ENCODE results near the gene FERMT2. TPM values are rescaled to one million over a fixed set of nuclear protein-coding genes. Genes with fewer than 3 reads are reported as not detected.

FERMT2 gene
- total and polyA plus RNA-seq, 11 donors: 31.2 to 158 (median 104) TPM

GRCh38 chr14:52906141-52906601 lies 44.7 kb downstream of the FERMT2 start:
- H3K36me3 ChIP-seq: peaks cover 0 to 24% (median 8%) of the 10 kb centered on the region in 9 donors
- H3K27ac ChIP-seq: peak overlapping the region in 7 of 12 donors; percentile 0 to 60 (median 27)
- H3K4me1 ChIP-seq: peaks cover 0 to 62% (median 44%) of the 10 kb centered on the region in 12 donors
- no peaks in the 10 kb centered on the region for H3K27me3 ChIP-seq
- TF ChIP-seq, protein P1, sequence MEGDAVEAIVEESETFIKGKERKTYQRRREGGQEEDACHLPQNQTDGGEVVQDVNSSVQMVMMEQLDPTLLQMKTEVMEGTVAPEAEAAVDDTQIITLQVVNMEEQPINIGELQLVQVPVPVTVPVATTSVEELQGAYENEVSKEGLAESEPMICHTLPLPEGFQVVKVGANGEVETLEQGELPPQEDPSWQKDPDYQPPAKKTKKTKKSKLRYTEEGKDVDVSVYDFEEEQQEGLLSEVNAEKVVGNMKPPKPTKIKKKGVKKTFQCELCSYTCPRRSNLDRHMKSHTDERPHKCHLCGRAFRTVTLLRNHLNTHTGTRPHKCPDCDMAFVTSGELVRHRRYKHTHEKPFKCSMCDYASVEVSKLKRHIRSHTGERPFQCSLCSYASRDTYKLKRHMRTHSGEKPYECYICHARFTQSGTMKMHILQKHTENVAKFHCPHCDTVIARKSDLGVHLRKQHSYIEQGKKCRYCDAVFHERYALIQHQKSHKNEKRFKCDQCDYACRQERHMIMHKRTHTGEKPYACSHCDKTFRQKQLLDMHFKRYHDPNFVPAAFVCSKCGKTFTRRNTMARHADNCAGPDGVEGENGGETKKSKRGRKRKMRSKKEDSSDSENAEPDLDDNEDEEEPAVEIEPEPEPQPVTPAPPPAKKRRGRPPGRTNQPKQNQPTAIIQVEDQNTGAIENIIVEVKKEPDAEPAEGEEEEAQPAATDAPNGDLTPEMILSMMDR (IDR thresholded peaks at IDR 0.05): no peak
- no peak for TF ChIP-seq POLR2A (IDR thresholded peaks at IDR 0.05)
- 40 to 58% (median 44%) methylated on average over 3 of the region's 3 CpGs for WGBS, 4 donors
- H3K4me3 ChIP-seq: no peak overlapping the region
- intact Hi-C loops (cut with DNase I): no loop called here
- H3K9me3 ChIP-seq: no peaks in the 10 kb centered on the region
- no peak for DNase-seq
- peak; percentile 28 to 64 (median 44) for ATAC-seq

DNA sequence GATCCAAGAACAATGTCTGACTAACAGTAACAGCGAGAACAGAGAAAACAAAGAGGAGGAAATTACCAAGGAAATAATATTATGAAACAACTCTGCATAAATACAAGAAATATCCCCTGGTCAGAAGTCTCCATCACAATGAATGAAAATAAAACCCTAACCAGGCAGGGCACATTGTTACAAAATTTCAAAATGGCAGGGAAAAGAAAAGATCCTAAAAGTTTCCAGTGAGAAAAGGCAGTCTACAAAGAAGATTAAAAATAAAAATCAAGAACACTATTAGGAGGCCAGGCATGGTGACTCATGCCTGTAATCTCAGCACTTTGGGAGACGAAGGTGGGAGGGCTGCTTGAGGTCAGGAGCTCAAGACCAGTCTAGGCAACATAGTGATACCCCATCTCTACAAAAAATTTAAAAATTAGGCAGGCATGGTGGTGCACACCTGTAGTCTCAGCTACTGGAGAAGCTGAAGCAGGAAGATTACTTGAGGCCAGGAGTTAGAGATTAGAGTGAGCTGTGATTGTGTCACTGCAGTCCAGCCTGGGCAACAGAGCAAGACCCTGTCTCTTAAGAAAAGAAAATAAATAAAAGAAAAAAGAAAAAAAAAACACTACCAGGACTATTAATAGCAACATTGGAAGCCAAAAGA lies 47.8 kb downstream of the FERMT2 start:
- H3K27me3 ChIP-seq: no peaks in the 10 kb centered on the region
- intact Hi-C loops (cut with DNase I): no loop called here
- TF ChIP-seq, protein P1 (IDR thresholded peaks at IDR 0.05): no peak
- TF ChIP-seq POLR2A (IDR thresholded peaks at IDR 0.05): no peak
- H3K9me3 ChIP-seq: no peaks in the 10 kb centered on the region
- ATAC-seq (peak in 3 of 4 donors; percentile 56 to 67 (median 61)), DNase-seq (peak in 1 of 5 donors; percentile 41)
- peak overlapping the region in 4 of 12 donors; percentile 6 to 46 (median 22) for H3K27ac ChIP-seq
- peaks cover 0 to 22% (median 7%) of the 10 kb centered on the region in 9 donors for H3K36me3 ChIP-seq
- 42 to 47% (median 46%) methylated on average over 2 of the region's 2 CpGs for WGBS, 4 donors
- H3K4me3 ChIP-seq: no peak overlapping the region
- H3K4me1 ChIP-seq: peaks cover 0 to 45% (median 34%) of the 10 kb centered on the region in 12 donors

- Histone ChIP-seq H3K27ac (no peak overlapping the region), H3K27me3 (no peaks in the 10 kb centered on the region), H3K4me3 (no peak overlapping the region), H3K4me1 (peaks cover 0 to 37% (median 27%) of the 10 kb centered on the region in 12 donors), H3K36me3 (peaks cover 0 to 22% (median 7%) of the 10 kb centered on the region in 9 donors), H3K9me3 (no peaks in the 10 kb centered on the region)
- 62 to 70% (median 64%) methylated on average over 4 of the region's 4 CpGs for WGBS, 4 donors
- no peak for TF ChIP-seq POLR2A (IDR thresholded peaks at IDR 0.05)
- TF ChIP-seq, protein P1 (IDR thresholded peaks at IDR 0.05): no peak
- intact Hi-C loops (cut with DNase I): no loop called here
- DNase-seq: no peak
- no peak for ATAC-seq
These were observed 49.4 kb downstream of the FERMT2 start for GRCh38 chr14:52901357-52901980.

DNA sequence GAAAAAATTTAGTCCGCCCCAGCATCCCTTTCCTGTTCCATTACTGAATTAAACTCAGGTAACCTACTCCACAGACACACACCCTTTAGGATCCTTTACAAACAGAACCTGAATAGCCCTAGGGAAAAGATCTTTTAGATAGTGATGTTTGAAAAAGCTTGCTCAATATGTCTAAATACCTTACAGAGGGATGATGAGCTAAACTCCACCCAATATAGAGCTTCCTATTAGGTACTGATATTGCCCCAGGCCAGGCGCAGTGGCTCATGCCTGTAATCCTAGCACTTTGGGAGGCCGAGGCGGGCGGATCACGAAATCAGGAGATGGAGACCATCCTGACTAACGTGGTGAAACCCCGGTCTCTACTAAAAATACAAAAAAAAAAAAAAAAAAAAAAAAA lies 50.1 kb downstream of the FERMT2 start:
- intact Hi-C loops (cut with DNase I): no loop called here
- ATAC-seq (no peak), DNase-seq (no peak)
- H3K4me3 ChIP-seq: no peak overlapping the region
- no peaks in the 10 kb centered on the region for H3K9me3 ChIP-seq
- no peaks in the 10 kb centered on the region for H3K27me3 ChIP-seq
- no peak for TF ChIP-seq POLR2A (IDR thresholded peaks at IDR 0.05)
- TF ChIP-seq, protein P1 (IDR thresholded peaks at IDR 0.05): no peak
- H3K36me3 ChIP-seq: peaks cover 0 to 22% (median 7%) of the 10 kb centered on the region in 9 donors
- H3K27ac ChIP-seq: no peak overlapping the region
- peaks cover 0 to 35% (median 22%) of the 10 kb centered on the region in 12 donors for H3K4me1 ChIP-seq
- 83 to 89% (median 85%) methylated on average over 8 of the region's 8 CpGs for WGBS, 4 donors
